GM23338 (cell line): Measurements from ENCODE around the gene BIN1. TPM values are rescaled to one million over a fixed set of nuclear protein-coding genes. Genes with fewer than 3 reads are reported as not detected.

Experiments used
- ATAC-seq: fragments of 200-7000 bp; cut with Tn5 transposase; 3 replicates; pipeline ENCODE4 v1.9.1; 2020
- DNase-seq: peaks from one replicate; pipeline ENCODE4 v3.0.0-alpha.2; 2015; ENCODE audit warnings: low spot score
- H2AFZ ChIP-seq: fragments of 200-600 bp; sonication (generic); 2 replicates; pipeline ENCODE4 v1.8.0; 2016; ENCODE audit warnings: antibody characterized with exemption, mild to moderate bottlenecking, moderate library complexity
- H3F3A ChIP-seq: fragments of 200-600 bp; sonication (generic); replicated peaks from 2 replicates; pipeline ENCODE4 v1.8.0; 2017; ENCODE audit warnings: antibody characterized with exemption, mixed run types, low read depth
- H3K27ac ChIP-seq: fragments of 200-600 bp; sonication (generic); 2 replicates; pipeline ENCODE4 v1.6.1; 2016; ENCODE audit warnings: low read depth
- H3K27me3 ChIP-seq: fragments of 200-600 bp; sonication (generic); 2 replicates; pipeline ENCODE4 v1.8.0; 2016; ENCODE audit warnings: mild to moderate bottlenecking, mixed run types, moderate library complexity; ENCODE audit not compliant: insufficient read depth
- H3K36me3 ChIP-seq: fragments of 200-600 bp; sonication (generic); 2 replicates; pipeline ENCODE4 v1.8.0; 2016; ENCODE audit warnings: mild to moderate bottlenecking; ENCODE audit not compliant: insufficient read depth
- H3K4me1 ChIP-seq: fragments of 200-600 bp; sonication (generic); 2 replicates; pipeline ENCODE4 v1.8.0; 2016; ENCODE audit warnings: mild to moderate bottlenecking, moderate library complexity; ENCODE audit not compliant: insufficient read depth
- H3K4me2 ChIP-seq: fragments of 200-600 bp; sonication (generic); 2 replicates; pipeline ENCODE4 v1.7.1; 2017; ENCODE audit warnings: mixed run types
- H3K4me3 ChIP-seq: fragments of 200-600 bp; sonication (generic); 2 replicates; pipeline ENCODE4 v1.6.1; 2016; ENCODE audit warnings: mixed run types
- H3K79me2 ChIP-seq: fragments of 200-600 bp; sonication (generic); replicated peaks from 2 replicates; pipeline ENCODE4 v1.8.0; 2017; ENCODE audit warnings: mild to moderate bottlenecking; ENCODE audit not compliant: insufficient read depth
- H3K9me2 ChIP-seq: fragments of 200-600 bp; sonication (generic); 2 replicates; pipeline ENCODE4 v1.8.0; 2017; ENCODE audit not compliant: insufficient read depth
- H4K20me1 ChIP-seq: fragments of 200-600 bp; sonication (generic); replicated peaks from 2 replicates; pipeline ENCODE4 v1.8.0; 2017; ENCODE audit warnings: mild to moderate bottlenecking; ENCODE audit not compliant: insufficient read depth
- H3K27ac Mint-ChIP-seq: 2 replicates; pipeline ENCODE4 v1.8.0; 2020; ENCODE audit warnings: inconsistent platforms, mild to moderate bottlenecking, moderate library complexity, mixed read lengths
- H3K27me3 Mint-ChIP-seq: 3 replicates; pipeline ENCODE4 v1.8.0; 2022; ENCODE audit warnings: low read depth, mild to moderate bottlenecking, moderate library complexity, mixed read lengths, inconsistent platforms; ENCODE audit not compliant: insufficient read depth, poor library complexity
- H3K36me3 Mint-ChIP-seq: 3 replicates; pipeline ENCODE4 v1.8.0; 2021; ENCODE audit warnings: low read depth, mild to moderate bottlenecking, inconsistent platforms, moderate library complexity, mixed read lengths
- H3K4me1 Mint-ChIP-seq: 3 replicates; pipeline ENCODE4 v1.8.0; 2020; ENCODE audit warnings: mild to moderate bottlenecking, inconsistent platforms, mixed read lengths
- H3K4me3 Mint-ChIP-seq: 3 replicates; pipeline ENCODE4 v1.8.0; 2021; ENCODE audit warnings: moderate library complexity, mild to moderate bottlenecking, inconsistent platforms, mixed read lengths
- H3K9me3 Mint-ChIP-seq: 3 replicates; pipeline ENCODE4 v1.8.0; 2020; ENCODE audit warnings: moderate library complexity, mild to moderate bottlenecking, inconsistent platforms, mixed read lengths
- EZH2phosphoT487 ChIP-seq: fragments of 200-600 bp; sonication (generic); IDR thresholded peaks from one replicate; pipeline ENCODE4 v1.8.1; 2018; ENCODE audit warnings: antibody characterized with exemption; ENCODE audit not compliant: unreplicated experiment
- POLR2AphosphoS5 ChIP-seq: IDR thresholded peaks from 2 replicates; pipeline ENCODE4 v1.6.1; 2016; ENCODE audit warnings: antibody characterized with exemption, low read depth
- REST ChIP-seq: IDR thresholded peaks from one replicate; pipeline ENCODE4 v1.6.1; 2018; ENCODE audit warnings: antibody characterized with exemption; ENCODE audit not compliant: unreplicated experiment
- ZNF114 ChIP-seq: fragments of 250-450 bp; sonication (Bioruptor Pico); IDR thresholded peaks from 2 replicates; pipeline ENCODE4 v1.5.0; 2020; ENCODE audit warnings: mild to moderate bottlenecking, moderate library complexity
- ZNF462 ChIP-seq: fragments of 250-450 bp; sonication (Bioruptor Pico); IDR thresholded peaks from 2 replicates; pipeline ENCODE4 v1.5.0; 2020; ENCODE audit warnings: mild to moderate bottlenecking, moderate library complexity
- polyA plus RNA-seq: library from polyadenylated mRNA; unstranded; fragments of >200 nt; fragmentation: Nextera tagmentation; extraction: Ambion mirVana; gene quantifications from 2 replicates; pipeline ENCODE4 v1.2.1, GENCODE V29; 2016
- total RNA-seq: library from RNA; depleted of rRNA; stranded (reverse); fragments of >200 nt; shearing (Covaris generic); gene quantifications from 2 replicates; pipeline ENCODE4 v1.2.3, GENCODE V29; 2014
- TF ChIP-seq, protein P1 (sequence below), 2 experiments: fragments of 200-600 bp in 1 of 2; sonication (generic) in 1 of 2; conservative IDR thresholded peaks; 2 replicates each; pipeline versions ENCODE4 v1.5.1 to v1.6.1; 2016 to 2017; ENCODE audit warnings: antibody characterized with exemption in 2 of 2, low read depth in 2 of 2, mild to moderate bottlenecking in 2 of 2, moderate library complexity in 1 of 2
- TF ChIP-seq, protein P2 (sequence below): IDR thresholded peaks from 2 replicates; pipeline ENCODE4 v1.6.1; 2016; ENCODE audit warnings: antibody characterized with exemption

Gene BIN1
- total and polyA plus RNA-seq, 2 experiments from 2014 or later = 30.1 to 56.4 TPM

DNA sequence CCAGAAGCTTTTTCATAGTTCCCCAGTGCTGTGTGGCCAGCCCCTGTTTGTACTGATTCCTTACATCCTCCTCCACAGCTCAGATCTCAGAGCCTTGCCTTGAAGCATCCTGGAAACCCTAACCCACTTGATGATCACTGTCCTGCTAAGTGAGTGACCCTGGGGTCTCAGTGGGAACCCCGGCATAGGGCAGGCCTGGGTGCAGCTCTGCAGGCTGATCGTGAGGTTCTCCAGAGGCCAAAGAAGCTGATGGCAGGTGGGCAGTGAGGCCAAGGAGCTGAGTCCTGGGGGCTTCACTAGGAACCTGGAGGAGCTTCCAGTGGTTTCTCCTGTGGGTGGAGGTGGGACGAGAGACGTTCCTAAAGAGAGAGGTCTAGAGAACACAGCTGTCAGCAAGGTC is 47.4 kb upstream of the BIN1 start:
- no peak overlapping the region for H2AFZ ChIP-seq
- no peaks in the 10 kb centered on the region for H3K9me2 ChIP-seq
- DNase-seq (no peak), ATAC-seq (no peak)
- H3K4me1 ChIP-seq = peaks cover 12% of the 10 kb centered on the region
- no peak overlapping the region for H3K27ac ChIP-seq
- Mint-ChIP-seq H3K27me3 (peaks cover 14% of the 10 kb centered on the region), H3K4me1 (peaks cover 17% of the 10 kb centered on the region; the same call in 2 of the 3 replicates), H3K4me3 (no peak overlapping the region), H3K9me3 (peaks cover 22% of the 10 kb centered on the region; the same call in 2 of the 3 replicates), H3K36me3 (peaks cover 4% of the 10 kb centered on the region; the same call in 2 of the 3 replicates), H3K27ac (no peak overlapping the region)
- H3K27me3 ChIP-seq = no peaks in the 10 kb centered on the region
- H3F3A ChIP-seq = no peaks in the 10 kb centered on the region
- no peaks in the 10 kb centered on the region for H3K36me3 ChIP-seq
- H4K20me1 ChIP-seq = no peaks in the 10 kb centered on the region
- no peak for TF ChIP-seq POLR2AphosphoS5
- TF ChIP-seq REST = no peak
- TF ChIP-seq ZNF114 = no peak
- no peak for TF ChIP-seq EZH2phosphoT487
- no peak for TF ChIP-seq ZNF462 (CRISPR knock-in tag)
- TF ChIP-seq, protein P1, sequence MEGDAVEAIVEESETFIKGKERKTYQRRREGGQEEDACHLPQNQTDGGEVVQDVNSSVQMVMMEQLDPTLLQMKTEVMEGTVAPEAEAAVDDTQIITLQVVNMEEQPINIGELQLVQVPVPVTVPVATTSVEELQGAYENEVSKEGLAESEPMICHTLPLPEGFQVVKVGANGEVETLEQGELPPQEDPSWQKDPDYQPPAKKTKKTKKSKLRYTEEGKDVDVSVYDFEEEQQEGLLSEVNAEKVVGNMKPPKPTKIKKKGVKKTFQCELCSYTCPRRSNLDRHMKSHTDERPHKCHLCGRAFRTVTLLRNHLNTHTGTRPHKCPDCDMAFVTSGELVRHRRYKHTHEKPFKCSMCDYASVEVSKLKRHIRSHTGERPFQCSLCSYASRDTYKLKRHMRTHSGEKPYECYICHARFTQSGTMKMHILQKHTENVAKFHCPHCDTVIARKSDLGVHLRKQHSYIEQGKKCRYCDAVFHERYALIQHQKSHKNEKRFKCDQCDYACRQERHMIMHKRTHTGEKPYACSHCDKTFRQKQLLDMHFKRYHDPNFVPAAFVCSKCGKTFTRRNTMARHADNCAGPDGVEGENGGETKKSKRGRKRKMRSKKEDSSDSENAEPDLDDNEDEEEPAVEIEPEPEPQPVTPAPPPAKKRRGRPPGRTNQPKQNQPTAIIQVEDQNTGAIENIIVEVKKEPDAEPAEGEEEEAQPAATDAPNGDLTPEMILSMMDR (conservative IDR thresholded peaks at IDR 0.05; ENCODE audit: low read depth in 2 of 2) = no peak
- TF ChIP-seq, protein P2, sequence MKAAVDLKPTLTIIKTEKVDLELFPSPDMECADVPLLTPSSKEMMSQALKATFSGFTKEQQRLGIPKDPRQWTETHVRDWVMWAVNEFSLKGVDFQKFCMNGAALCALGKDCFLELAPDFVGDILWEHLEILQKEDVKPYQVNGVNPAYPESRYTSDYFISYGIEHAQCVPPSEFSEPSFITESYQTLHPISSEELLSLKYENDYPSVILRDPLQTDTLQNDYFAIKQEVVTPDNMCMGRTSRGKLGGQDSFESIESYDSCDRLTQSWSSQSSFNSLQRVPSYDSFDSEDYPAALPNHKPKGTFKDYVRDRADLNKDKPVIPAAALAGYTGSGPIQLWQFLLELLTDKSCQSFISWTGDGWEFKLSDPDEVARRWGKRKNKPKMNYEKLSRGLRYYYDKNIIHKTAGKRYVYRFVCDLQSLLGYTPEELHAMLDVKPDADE = no peak
- H3K4me3 ChIP-seq = no peak overlapping the region
- no peaks in the 10 kb centered on the region for H3K79me2 ChIP-seq
- no peak overlapping the region for H3K4me2 ChIP-seq
